CD4-positive, alpha-beta T cell treated with Interleukin-6 at 100 ng/mL for 8 hours (primary cell): ENCODE results near the gene CDH19.
"Not testable (repeated sequence)": the region's sequence is repeated elsewhere in the genome, so short reads cannot be mapped to it uniquely, and the experiment has no call there.

ENCODE experiments used
- DNase-seq: peaks from one replicate; pipeline ENCODE4 v3.0.0-alpha.2; 2020; ENCODE audit warnings: mixed read lengths, low spot score

The CDH19 gene

DNA sequence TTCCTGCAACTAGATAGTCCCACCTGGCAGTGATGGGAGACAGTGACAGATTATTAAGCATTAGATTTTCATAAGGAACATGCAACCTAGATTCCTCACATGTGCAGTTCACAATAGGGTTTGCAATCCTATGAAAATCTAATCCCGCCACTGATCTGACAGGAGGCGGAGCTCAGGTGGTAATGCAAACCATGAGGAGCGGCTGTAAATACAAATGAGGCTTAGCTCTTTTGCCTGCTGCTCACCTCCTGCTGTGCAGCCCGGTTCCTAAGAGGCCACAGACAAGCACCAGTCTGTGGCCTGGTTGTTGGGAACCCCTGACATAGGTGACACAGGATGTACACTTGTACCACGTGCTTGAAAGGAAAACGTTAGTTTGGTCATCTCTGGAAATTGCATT, 41.6 kb downstream of the CDH19 start:
- DNase-seq: no peak

- DNase-seq: no peak
Observed at GRCh38 chr18:66560094-66560493, 43.8 kb downstream of the CDH19 start.

DNA sequence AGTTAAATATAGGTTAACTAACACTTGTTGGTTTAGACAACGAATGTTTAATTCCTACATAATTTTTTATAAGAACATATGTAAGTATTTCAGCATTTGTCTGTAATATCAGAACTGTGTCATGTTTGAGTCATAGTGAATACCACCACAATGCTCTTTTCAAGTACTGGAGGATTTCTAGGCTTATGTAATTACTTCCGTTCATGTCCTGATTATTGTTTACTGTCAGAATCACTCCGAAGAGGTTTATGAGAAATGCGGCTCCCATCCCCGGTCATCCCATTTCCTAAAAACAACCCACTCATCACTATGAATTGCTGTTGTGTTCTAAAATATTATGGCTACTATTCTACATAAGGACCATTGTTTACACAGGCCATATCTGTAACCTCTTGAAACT, 45.1 kb downstream of the CDH19 start:
- no peak for DNase-seq

GRCh38 chr18:66557091-66557490, 46.8 kb downstream of the CDH19 start:
- DNase-seq: no peak

GRCh38 chr18:66555585-66555984, 48.3 kb downstream of the CDH19 start:
- no peak for DNase-seq

DNA sequence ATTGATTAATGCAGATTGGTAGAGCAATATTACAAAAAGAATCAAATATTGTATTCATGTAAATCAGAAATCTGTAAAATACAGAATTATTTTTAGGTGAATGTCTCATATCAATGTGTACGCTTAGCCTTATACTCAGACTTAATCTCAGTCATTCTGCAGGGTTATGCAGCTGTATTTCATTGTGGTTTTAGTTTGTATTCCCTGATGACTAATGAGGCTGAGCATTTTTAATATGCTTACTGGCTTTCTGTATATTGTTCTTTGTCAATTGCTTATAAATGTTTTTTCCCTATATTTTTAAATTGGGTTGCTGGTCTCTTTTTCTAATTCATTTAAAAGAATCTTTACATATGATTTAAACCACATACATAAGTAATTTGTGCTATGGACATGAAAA, 50.1 kb downstream of the CDH19 start:
- DNase-seq: no peak

- no peak for DNase-seq
Observed at GRCh38 chr18:66550366-66550765, 53.5 kb downstream of the CDH19 start.

GRCh38 chr18:66548747-66549146, 55.1 kb downstream of the CDH19 start:
- DNase-seq: no peak

DNA sequence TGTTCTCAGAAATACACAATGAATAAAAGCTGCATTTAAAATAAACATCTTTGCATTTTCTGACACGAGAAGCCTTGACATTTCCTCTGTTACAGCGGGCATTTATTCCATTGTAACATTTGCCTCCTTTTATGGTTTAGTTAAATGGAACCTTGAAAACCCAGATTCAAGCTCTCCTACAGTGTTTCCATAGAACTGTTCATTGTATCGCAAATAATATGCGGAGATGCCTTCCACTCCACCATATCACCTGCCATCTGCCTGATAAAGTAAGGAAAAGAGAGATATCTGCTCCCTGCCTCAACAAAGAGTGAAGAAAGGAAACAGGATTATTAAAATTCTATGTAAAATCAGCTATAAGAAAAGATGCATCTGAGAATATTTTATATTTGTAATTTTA, 69.8 kb downstream of the CDH19 start:
- DNase-seq: no peak

- DNase-seq: no peak
Observed at GRCh38 chr18:66533693-66534092, 70.2 kb downstream of the CDH19 start.

DNA sequence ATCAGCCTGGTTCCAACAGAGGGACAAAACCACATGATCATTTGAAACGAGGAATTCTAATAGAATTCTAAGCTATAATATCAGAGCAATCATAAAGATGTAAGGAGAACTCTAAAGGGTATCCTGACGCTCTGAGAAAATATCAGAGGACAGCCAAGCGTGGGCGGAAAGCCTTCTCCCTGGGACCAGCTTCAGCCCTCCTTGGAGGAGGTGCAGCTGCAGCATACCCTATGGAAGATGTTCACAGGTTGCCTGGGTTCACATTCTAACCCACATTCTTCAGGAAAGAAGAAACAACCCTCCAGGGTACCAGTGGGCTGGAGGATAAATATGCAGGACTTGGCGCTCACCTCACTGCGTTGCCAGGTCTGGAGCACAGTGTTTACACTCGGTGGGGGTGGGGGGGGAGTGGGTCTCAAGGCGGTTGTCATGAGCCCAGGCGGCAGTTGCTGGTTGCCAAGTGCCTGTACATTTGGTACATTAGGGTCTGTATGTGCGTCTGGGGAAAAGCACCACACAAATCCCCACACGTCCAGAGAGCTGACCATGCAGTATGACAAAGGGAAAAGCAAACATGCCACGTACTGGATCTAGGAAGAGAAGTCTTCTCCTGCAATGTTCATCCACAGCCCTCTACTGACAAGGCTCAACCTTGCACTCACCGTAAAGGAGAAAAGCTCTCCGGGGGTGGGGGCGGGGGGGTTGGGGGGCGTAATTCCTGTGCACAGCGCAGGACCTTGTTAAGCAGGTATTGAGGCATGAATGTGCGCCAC, 80.5 kb downstream of the CDH19 start:
- DNase-seq: no peak

DNA sequence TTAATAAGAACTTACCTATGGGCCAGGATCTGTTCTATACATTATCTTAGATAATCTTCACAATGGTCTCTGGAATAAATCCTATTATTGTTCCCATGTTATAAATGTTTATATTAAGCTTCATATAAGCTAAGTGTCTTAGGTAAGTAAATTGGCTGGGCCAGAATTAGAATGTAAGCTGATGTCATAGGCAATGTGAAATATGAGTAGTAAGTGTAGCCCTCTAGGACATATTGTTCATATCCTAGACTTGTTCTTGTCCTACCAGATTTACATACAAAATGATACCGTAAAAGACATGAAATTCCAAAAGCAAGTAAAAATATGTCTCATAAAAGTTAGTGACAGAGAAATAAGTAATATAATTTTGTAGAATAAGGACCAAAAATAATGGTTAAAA, 89.9 kb downstream of the CDH19 start:
- no peak for DNase-seq

DNA sequence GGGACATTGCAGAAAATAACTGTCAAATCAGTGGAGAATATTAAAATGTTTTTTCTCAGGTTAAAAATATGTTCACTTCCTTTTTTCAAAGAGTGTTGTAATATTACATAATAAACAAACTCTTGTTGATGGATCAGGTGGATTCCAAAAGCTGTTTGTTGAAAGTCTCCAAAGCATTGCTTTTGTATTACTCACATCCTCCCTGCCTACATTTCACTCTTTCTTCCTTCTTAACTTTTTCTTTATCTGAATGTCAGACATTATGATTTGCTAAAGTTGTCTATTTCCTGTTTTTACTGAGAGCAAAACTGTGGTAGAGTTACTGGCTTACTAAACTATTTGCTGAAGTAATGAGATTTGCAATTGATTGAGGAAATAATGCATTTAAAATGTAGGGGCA, 92.1 kb downstream of the CDH19 start:
- DNase-seq: no peak

GRCh38 chr18:66511289-66511688, 92.6 kb downstream of the CDH19 start:
- DNase-seq: no peak

DNA sequence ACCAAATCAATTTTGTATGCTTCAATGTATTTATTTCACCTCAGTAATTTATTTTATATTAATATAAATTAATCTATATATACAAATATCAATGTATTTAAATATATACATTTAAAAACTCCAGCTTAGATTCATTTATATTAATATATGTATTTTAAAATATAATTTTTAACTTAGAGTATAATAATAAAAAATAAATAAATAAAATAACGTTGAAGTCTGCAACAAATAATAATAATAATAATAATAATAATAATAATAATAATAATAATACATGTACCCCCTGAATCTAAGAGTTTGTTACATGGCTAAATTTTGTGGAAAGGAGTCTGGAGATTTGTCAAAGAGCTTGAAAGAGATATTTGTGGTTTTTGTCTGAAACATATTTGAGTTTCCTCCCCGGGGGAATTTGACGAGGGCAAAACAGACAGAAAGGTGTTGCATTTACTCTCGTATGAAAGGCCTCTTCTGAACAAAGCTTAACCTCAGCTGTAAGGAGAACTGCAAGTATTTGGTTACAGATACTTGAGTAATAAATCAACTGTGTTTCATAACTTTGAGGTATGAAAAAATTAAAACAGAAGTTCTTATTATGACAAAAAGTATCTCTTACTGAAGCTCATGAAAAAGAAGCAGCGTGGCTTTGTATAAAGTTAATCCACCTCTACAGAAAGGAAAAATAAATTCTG, 93.4 kb downstream of the CDH19 start:
- DNase-seq: no peak

- DNase-seq: no peak
Observed at GRCh38 chr18:66508937-66509336, 95.0 kb downstream of the CDH19 start.

DNA sequence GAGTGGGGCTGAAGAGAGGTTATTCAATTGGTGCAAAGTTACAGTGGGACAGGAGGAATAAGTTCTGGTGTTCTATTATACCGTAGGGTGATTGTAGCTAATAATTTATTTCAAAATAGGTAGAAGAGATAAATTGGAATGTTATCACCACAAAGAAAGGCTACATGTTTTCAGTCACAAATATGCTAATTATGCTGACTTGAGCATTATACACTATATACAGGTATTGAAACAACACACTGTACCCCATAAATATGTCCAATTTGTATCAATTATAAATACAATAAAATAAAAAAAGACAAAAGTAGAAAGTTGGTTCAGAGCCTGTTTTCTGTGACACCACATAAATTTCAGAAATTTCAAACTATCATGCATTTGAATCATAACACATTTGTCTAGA, 97.7 kb downstream of the CDH19 start:
- no peak for DNase-seq

- DNase-seq: no peak
Observed at GRCh38 chr18:66497351-66497750, 106.5 kb downstream of the CDH19 start.

- DNase-seq: no peak
Observed at GRCh38 chr18:66495844-66496243, 108.0 kb downstream of the CDH19 start.

DNA sequence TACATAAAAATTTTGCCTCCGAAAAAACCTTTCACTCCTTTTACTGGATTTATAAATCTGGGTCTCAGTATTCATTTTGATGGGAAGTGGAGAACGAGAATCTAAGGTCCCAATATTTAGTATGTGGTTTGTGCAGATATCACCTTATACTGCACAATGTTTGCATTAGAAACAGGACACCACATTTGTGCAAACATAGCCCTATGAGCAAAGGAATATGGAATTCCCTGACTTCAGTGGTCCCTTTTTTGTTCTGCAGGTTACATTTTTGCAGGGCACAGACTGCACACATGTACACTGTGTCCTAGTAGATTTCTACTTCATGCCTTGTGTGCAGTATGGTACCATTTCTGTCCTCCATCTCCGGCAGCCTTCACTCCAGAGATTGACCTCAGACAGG, 130.0 kb downstream of the CDH19 start:
- DNase-seq: no peak

- DNase-seq: not testable (repeated sequence)
Observed at GRCh38 chr18:66466184-66466583, 137.7 kb downstream of the CDH19 start.

GRCh38 chr18:66461344-66461743, 142.5 kb downstream of the CDH19 start:
- DNase-seq: no peak

DNA sequence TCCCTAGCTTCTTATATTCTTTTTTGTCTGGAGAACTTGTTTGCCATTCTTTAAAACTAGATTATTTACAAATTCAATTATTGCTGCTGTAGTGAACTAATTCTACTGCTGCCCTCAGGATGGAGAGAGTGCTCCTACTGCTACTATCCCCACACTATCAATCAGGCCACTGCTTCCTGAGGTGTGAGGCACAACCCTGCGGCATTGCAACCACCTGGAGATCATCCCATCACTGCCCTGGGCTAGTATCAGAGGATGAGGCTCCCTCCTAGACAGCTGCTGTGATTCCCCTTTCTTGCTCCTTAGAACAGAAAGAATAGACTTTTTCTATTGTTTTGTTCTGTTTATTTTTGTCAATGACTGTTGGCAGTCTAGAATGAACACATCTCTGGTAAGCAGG, 146.6 kb downstream of the CDH19 start:
- no peak for DNase-seq
